Placental pericyte (primary cell): ENCODE results near the gene VARS1. TPM values are rescaled to one million over a fixed set of nuclear protein-coding genes. Genes with fewer than 3 reads are reported as not detected.
A peak's percentile ranks its signal among the peaks of the same experiment; 100 is the strongest.

ENCODE experiments used
- small RNA-seq: library from RNA; depleted of rRNA; stranded (forward); fragments of <200 nt; gene quantifications from one replicate; pipeline ENCODE3, GENCODE V24; 2012; ENCODE audit warnings: low replicate concordance
- total RNA-seq: library from RNA; depleted of rRNA; stranded (reverse); fragments of >200 nt; gene quantifications from 2 replicates; pipeline ENCODE4 v1.2.3, GENCODE V29; 2012

Gene VARS1
- total RNA-seq: 51.6 and 105 TPM in 2 replicates

GRCh38 chr6:31795616-31796298, at the start of gene VARS1:
VARS1 (minus strand) TSS chr6:31795752; CDS start chr6:31795217, 535 bp downstream.

GRCh38 chr6:31827286-31828079, 31.9 kb upstream of the VARS1 start, which contains the start of gene HSPA1B:
HSPA1B (plus strand) TSS chr6:31827738; CDS start chr6:31827951, 213 bp downstream.

GRCh38 chr6:31815025-31815838, 19.7 kb upstream of the VARS1 start, which contains the start of the genes HSPA1A and HSPA1L:
HSPA1A (plus strand) TSS chr6:31815543; CDS start chr6:31815757, 214 bp downstream.
HSPA1L (minus strand) TSS chr6:31815283; CDS start chr6:31811972, 3,311 bp downstream.

GRCh38 chr6:31806470-31807272, 11.1 kb upstream of the VARS1 start, which contains the start of gene LSM2:
LSM2 (minus strand) TSS chr6:31806966; CDS start chr6:31806757, 209 bp downstream.

GRCh38 chr6:31776989-31777666, 18.4 kb downstream of the VARS1 start, which contains the start of gene VWA7:
VWA7 (minus strand) TSS chr6:31777328; CDS start chr6:31776779, 549 bp downstream.

GRCh38 chr6:31762356-31762755, 33.2 kb downstream of the VARS1 start, which contains the start of gene SAPCD1:
SAPCD1 (plus strand) TSS chr6:31762656; CDS start chr6:31763055, 399 bp downstream.

Small RNA genes within 50 kb of the gene (small RNA-seq; reads per million reads assigned to genes)
- gene MSH5-SAPCD1: not detected
- gene RF00019: not detected
- not detected for gene RNU6-850P
- not detected for gene SAPCD1
- gene SNORD48: 35.7 reads per million, percentile 97 among the genes with 10 or more reads in this experiment
- gene SNORD52: not detected

Other genes starting within 250 kb of the VARS1 start
- 0.43 and 1.5 TPM in 2 replicates for gene ATP6V1G2, start 249.1 kb downstream of the VARS1 start, total RNA-seq
- gene NFKBIL1, start 248.1 kb downstream of the VARS1 start, total RNA-seq: 19.9 and 35.5 TPM in 2 replicates
- not detected in 2 replicates for gene LTA, start 223.5 kb downstream of the VARS1 start, total RNA-seq
- under 0.01 and 0.29 TPM in 2 replicates for gene TNF, start 220.2 kb downstream of the VARS1 start, total RNA-seq
- gene LTB, start 213.3 kb downstream of the VARS1 start, total RNA-seq: not detected in 2 replicates
- gene LST1, start 209.5 kb downstream of the VARS1 start, total RNA-seq: not detected in 2 replicates
- not detected in 2 replicates for gene NCR3, start 202.7 kb downstream of the VARS1 start, total RNA-seq
- gene AIF1, start 180.5 kb downstream of the VARS1 start, total RNA-seq: not detected in 2 replicates
- 55.1 and 105 TPM in 2 replicates for gene PRRC2A, start 175.0 kb downstream of the VARS1 start, total RNA-seq
- gene BAG6, start 143.1 kb downstream of the VARS1 start, total RNA-seq: 185 and 217 TPM in 2 replicates
- 0.72 and 3.3 TPM in 2 replicates for gene APOM, start 139.9 kb downstream of the VARS1 start, total RNA-seq
- 17.1 and 25.5 TPM in 2 replicates for gene C6orf47, start 135.0 kb downstream of the VARS1 start, total RNA-seq
- 20.0 and 22.8 TPM in 2 replicates for gene GPANK1, start 130.8 kb downstream of the VARS1 start, total RNA-seq
- gene CSNK2B, start 129.7 kb downstream of the VARS1 start, total RNA-seq: 198 and 356 TPM in 2 replicates
- 5.2 and 8.3 TPM in 2 replicates for gene LY6G5B, start 125.8 kb downstream of the VARS1 start, total RNA-seq
- gene LY6G5C, start 114.7 kb downstream of the VARS1 start, total RNA-seq: 0.66 and 2.7 TPM in 2 replicates
- 48.6 and 51.0 TPM in 2 replicates for gene ABHD16A, start 92.4 kb downstream of the VARS1 start, total RNA-seq
- not detected in 2 replicates for gene LY6G6F, start 88.9 kb downstream of the VARS1 start, total RNA-seq
- gene LY6G6D, start 80.4 kb downstream of the VARS1 start, total RNA-seq: not detected in 2 replicates
- not detected in 2 replicates for gene LY6G6C, start 74.0 kb downstream of the VARS1 start, total RNA-seq
- gene MPIG6B, start 72.4 kb downstream of the VARS1 start, total RNA-seq: not detected in 2 replicates
- gene DDAH2, start 66.5 kb downstream of the VARS1 start, total RNA-seq: 36.5 and 45.7 TPM in 2 replicates
- gene CLIC1, start 59.2 kb downstream of the VARS1 start, total RNA-seq: 585 and 1,126 TPM in 2 replicates
- gene MSH5, start 55.7 kb downstream of the VARS1 start, total RNA-seq: 7.0 and 26.8 TPM in 2 replicates
- gene SAPCD1, start 33.1 kb downstream of the VARS1 start, total RNA-seq: 0.44 and 1.1 TPM in 2 replicates
- gene VWA7, start 18.4 kb downstream of the VARS1 start, total RNA-seq: 0.14 and 0.44 TPM in 2 replicates
- 19.9 and 54.0 TPM in 2 replicates for gene LSM2, start 11.2 kb upstream of the VARS1 start, total RNA-seq
- 0.72 and 0.88 TPM in 2 replicates for gene HSPA1L, start 19.5 kb upstream of the VARS1 start, total RNA-seq
- 81.4 and 101 TPM in 2 replicates for gene HSPA1A, start 19.8 kb upstream of the VARS1 start, total RNA-seq
- 78.3 and 86.0 TPM in 2 replicates for gene HSPA1B, start 32.0 kb upstream of the VARS1 start, total RNA-seq
- gene NEU1, start 67.1 kb upstream of the VARS1 start, total RNA-seq: 84.3 and 201 TPM in 2 replicates
- gene SLC44A4, start 83.2 kb upstream of the VARS1 start, total RNA-seq: under 0.01 TPM in 1 of 2 replicates, not detected in the other
- gene EHMT2, start 101.9 kb upstream of the VARS1 start, total RNA-seq: 35.0 and 51.1 TPM in 2 replicates
- gene ZBTB12, start 106.3 kb upstream of the VARS1 start, total RNA-seq: 1.4 and 2.8 TPM in 2 replicates
- 0.29 and 14.2 TPM in 2 replicates for gene C2, start 132.0 kb upstream of the VARS1 start, total RNA-seq
- 2.3 and 62.8 TPM in 2 replicates for gene CFB, start 150.3 kb upstream of the VARS1 start, total RNA-seq
- 125 and 137 TPM in 2 replicates for gene NELFE, start 163.2 kb upstream of the VARS1 start, total RNA-seq
- 51.0 and 70.0 TPM in 2 replicates for gene SKIC2, start 163.4 kb upstream of the VARS1 start, total RNA-seq
- 17.3 and 31.7 TPM in 2 replicates for gene DXO, start 176.4 kb upstream of the VARS1 start, total RNA-seq
- 1.7 and 10.3 TPM in 2 replicates for gene C4A, start 186.3 kb upstream of the VARS1 start, total RNA-seq
- gene C4B, start 219.0 kb upstream of the VARS1 start, total RNA-seq: 1.4 and 6.3 TPM in 2 replicates
- gene CYP21A2, start 242.7 kb upstream of the VARS1 start, total RNA-seq: not detected in 2 replicates